ENCODE measurements around the gene NEIL1. TPM values are rescaled to one million over a fixed set of nuclear protein-coding genes. Genes with fewer than 3 reads are reported as not detected.
"Not testable (repeated sequence)": the region's sequence is repeated elsewhere in the genome, so short reads cannot be mapped to it uniquely, and the experiment has no call there.

The NEIL1 gene
- total and polyA plus RNA-seq, 3 experiments from 2014 or later: 2.0 to 2.9 (median 2.3) TPM

- Histone ChIP-seq H3K4me3 (ENCODE audit: low read length) (no peak overlapping the region), H3K27ac (ENCODE audit: low read depth, low read length) (no peak overlapping the region), H3K27me3 (ENCODE audit: insufficient read depth, low read length, poor library complexity, severe bottlenecking) (no peaks in the 10 kb centered on the region), H3K4me1 (ENCODE audit: insufficient read depth, low read length) (peaks cover 16% of the 10 kb centered on the region), H3K9me3 (ENCODE audit: low read length) (no peaks in the 10 kb centered on the region), H3K36me3 (ENCODE audit: insufficient read depth, low read length) (peaks cover 50% of the 10 kb centered on the region)
- Mint-ChIP-seq H3K36me3 (peaks cover 0 to 74% (median 12%) of the 10 kb centered on the region in 3 donors), H3K9me3 (no peaks in the 10 kb centered on the region), H3K4me3 (peak overlapping the region in 1 of 7 donors; percentile 51), H3K27me3 (no peaks in the 10 kb centered on the region), H3K27ac (peak overlapping the region in 4 of 8 donors; percentile 14 to 83 (median 47)), H3K4me1 (peaks cover 19 to 32% (median 20%) of the 10 kb centered on the region in 3 donors)
- DNase-seq: no peak
- POLR2A ChIA-PET: no interaction called here
- CTCF ChIA-PET: no interaction called here
These were observed 25.3 kb downstream of the NEIL1 start for GRCh38 chr15:75371901-75372688.

GRCh38 chr15:75380773-75381172 lies 33.9 kb downstream of the NEIL1 start:
- H3K4me1 Mint-ChIP-seq: peaks cover 0 to 3% (median 3%) of the 10 kb centered on the region in 3 donors
- peak overlapping the region in 4 of 8 donors; percentile 3 to 76 (median 28) for H3K27ac Mint-ChIP-seq
- H3K9me3 Mint-ChIP-seq: no peaks in the 10 kb centered on the region
- no peaks in the 10 kb centered on the region for H3K27me3 Mint-ChIP-seq
- ChIA-PET POLR2A (no interaction called here), CTCF (interaction anchor here (1.0 to 2.1 kb wide), 3 partner anchors 13 to 267 kb away, joined by 3 to 8 read pairs (median 3); partner anchors contain the start of genes MAN2C1 and SNX33)
- no peaks in the 10 kb centered on the region for H3K27me3 ChIP-seq (ENCODE audit: insufficient read depth, low read length, poor library complexity, severe bottlenecking)
- DNase-seq: no peak
- H3K4me1 ChIP-seq (ENCODE audit: insufficient read depth, low read length): no peaks in the 10 kb centered on the region
- H3K4me3 ChIP-seq (ENCODE audit: low read length): no peak overlapping the region
- H3K4me3 Mint-ChIP-seq: no peak overlapping the region
- peaks cover 33% of the 10 kb centered on the region for H3K36me3 ChIP-seq (ENCODE audit: insufficient read depth, low read length)
- no peak overlapping the region for H3K27ac ChIP-seq (ENCODE audit: low read depth, low read length)
- no peaks in the 10 kb centered on the region for H3K9me3 ChIP-seq (ENCODE audit: low read length)
- peaks cover 0 to 92% (median 22%) of the 10 kb centered on the region in 3 donors for H3K36me3 Mint-ChIP-seq

- H3K9me3 Mint-ChIP-seq; H3K9me3 ChIP-seq (ENCODE audit: low read length); H3K27me3 ChIP-seq (ENCODE audit: insufficient read depth, low read length, poor library complexity, severe bottlenecking); H3K4me3 Mint-ChIP-seq; H3K27ac ChIP-seq (ENCODE audit: low read depth, low read length); H3K4me1 Mint-ChIP-seq; CTCF ChIA-PET; H3K27me3 Mint-ChIP-seq; DNase-seq; POLR2A ChIA-PET; H3K4me1 ChIP-seq (ENCODE audit: insufficient read depth, low read length); H3K4me3 ChIP-seq (ENCODE audit: low read length): not testable (repeated sequence)
- peak overlapping the region in 1 of 8 donors; percentile 10 for H3K27ac Mint-ChIP-seq
- peaks cover 0 to 95% (median 27%) of the 10 kb centered on the region in 3 donors for H3K36me3 Mint-ChIP-seq
- peaks cover 41% of the 10 kb centered on the region for H3K36me3 ChIP-seq (ENCODE audit: insufficient read depth, low read length)
These were observed 37.1 kb downstream of the NEIL1 start for GRCh38 chr15:75383986-75384385.

- Mint-ChIP-seq H3K4me3 (no peak overlapping the region), H3K27me3 (no peaks in the 10 kb centered on the region), H3K36me3 (peaks cover 10 to 97% (median 22%) of the 10 kb centered on the region in 3 donors), H3K4me1 (peaks cover 5 to 12% (median 11%) of the 10 kb centered on the region in 3 donors), H3K9me3 (no peaks in the 10 kb centered on the region), H3K27ac (peak overlapping the region in 1 of 8 donors; percentile 43)
- no peaks in the 10 kb centered on the region for H3K9me3 ChIP-seq (ENCODE audit: low read length)
- H3K27ac ChIP-seq (ENCODE audit: low read depth, low read length): no peak overlapping the region
- H3K4me1 ChIP-seq (ENCODE audit: insufficient read depth, low read length): no peaks in the 10 kb centered on the region
- H3K36me3 ChIP-seq (ENCODE audit: insufficient read depth, low read length): peaks cover 72% of the 10 kb centered on the region
- DNase-seq: no peak
- no peaks in the 10 kb centered on the region for H3K27me3 ChIP-seq (ENCODE audit: insufficient read depth, low read length, poor library complexity, severe bottlenecking)
- POLR2A ChIA-PET: no interaction called here
- CTCF ChIA-PET: interaction anchor here (1.9 kb wide), 1 partner anchor 22 kb away, joined by 6 read pairs; the partner anchor contains the start of gene MAN2C1
- no peak overlapping the region for H3K4me3 ChIP-seq (ENCODE audit: low read length)
These were observed 43.0 kb downstream of the NEIL1 start for GRCh38 chr15:75389791-75390382.

- no peaks in the 10 kb centered on the region for H3K4me1 ChIP-seq (ENCODE audit: insufficient read depth, low read length)
- no peaks in the 10 kb centered on the region for H3K27me3 ChIP-seq (ENCODE audit: insufficient read depth, low read length, poor library complexity, severe bottlenecking)
- H3K36me3 ChIP-seq (ENCODE audit: insufficient read depth, low read length): peaks cover 72% of the 10 kb centered on the region
- no peak for DNase-seq
- H3K27me3 Mint-ChIP-seq: no peaks in the 10 kb centered on the region
- no peak overlapping the region for H3K27ac ChIP-seq (ENCODE audit: low read depth, low read length)
- no peaks in the 10 kb centered on the region for H3K9me3 Mint-ChIP-seq
- CTCF ChIA-PET: interaction anchor here (1.3 kb wide), 1 partner anchor 29 kb away, joined by 3 read pairs; no protein-coding TSS in a partner anchor
- H3K4me3 Mint-ChIP-seq: no peak overlapping the region
- H3K9me3 ChIP-seq (ENCODE audit: low read length): no peaks in the 10 kb centered on the region
- no peak overlapping the region for H3K4me3 ChIP-seq (ENCODE audit: low read length)
- peaks cover 13 to 91% (median 24%) of the 10 kb centered on the region in 3 donors for H3K36me3 Mint-ChIP-seq
- H3K27ac Mint-ChIP-seq: peak overlapping the region in 2 of 8 donors; percentile 57 to 76
- H3K4me1 Mint-ChIP-seq: peaks cover 8 to 21% (median 17%) of the 10 kb centered on the region in 3 donors
- POLR2A ChIA-PET: interaction anchor here (1.4 kb wide), 1 partner anchor 54 kb away, joined by 3 read pairs; the partner anchor contains the start of gene SIN3A
These were observed 50.7 kb downstream of the NEIL1 start for GRCh38 chr15:75397494-75397893.

- peaks cover 47% of the 10 kb centered on the region for H3K36me3 ChIP-seq (ENCODE audit: insufficient read depth, low read length)
- peaks cover 6 to 15% (median 8%) of the 10 kb centered on the region in 3 donors for H3K4me1 Mint-ChIP-seq
- H3K4me3 ChIP-seq (ENCODE audit: low read length): no peak overlapping the region
- peak overlapping the region in 2 of 8 donors; percentile 40 to 52 for H3K27ac Mint-ChIP-seq
- no peaks in the 10 kb centered on the region for H3K27me3 Mint-ChIP-seq
- H3K27ac ChIP-seq (ENCODE audit: low read depth, low read length): no peak overlapping the region
- H3K4me3 Mint-ChIP-seq: no peak overlapping the region
- DNase-seq: no peak
- H3K9me3 ChIP-seq (ENCODE audit: low read length): no peaks in the 10 kb centered on the region
- H3K36me3 Mint-ChIP-seq: peaks cover 9 to 85% (median 22%) of the 10 kb centered on the region in 3 donors
- ChIA-PET POLR2A (no interaction called here), CTCF (no interaction called here)
- no peaks in the 10 kb centered on the region for H3K9me3 Mint-ChIP-seq
- no peaks in the 10 kb centered on the region for H3K4me1 ChIP-seq (ENCODE audit: insufficient read depth, low read length)
- no peaks in the 10 kb centered on the region for H3K27me3 ChIP-seq (ENCODE audit: insufficient read depth, low read length, poor library complexity, severe bottlenecking)
These were observed 57.1 kb downstream of the NEIL1 start for GRCh38 chr15:75403892-75404291.

Other genes with a start within 250 kb of the NEIL1 start
- 10 to 100 TPM; 29.8 to 32.0 TPM for gene C15orf39, start 145.2 kb upstream of the NEIL1 start, total RNA-seq
- gene C15orf39, start 145.2 kb upstream of the NEIL1 start, polyA plus RNA-seq: 6.1 TPM
- not detected for gene GOLGA6C, start 88.7 kb upstream of the NEIL1 start, total RNA-seq
- not detected for gene GOLGA6C, start 88.7 kb upstream of the NEIL1 start, polyA plus RNA-seq
- not detected for gene GOLGA6D, start 64.2 kb upstream of the NEIL1 start, total RNA-seq
- gene GOLGA6D, start 64.2 kb upstream of the NEIL1 start, polyA plus RNA-seq: not detected
- gene COMMD4, start 11.0 kb upstream of the NEIL1 start, total RNA-seq: 100 to 1,000 TPM; 102 to 110 TPM
- 47.8 TPM for gene COMMD4, start 11.0 kb upstream of the NEIL1 start, polyA plus RNA-seq
- 100 to 1,000 TPM; 127 to 133 TPM for gene MAN2C1, start 21.6 kb downstream of the NEIL1 start, total RNA-seq
- 32.0 TPM for gene MAN2C1, start 21.6 kb downstream of the NEIL1 start, polyA plus RNA-seq
- 10 to 100 TPM; 82.8 to 89.0 TPM for gene SIN3A, start 104.7 kb downstream of the NEIL1 start, total RNA-seq
- gene SIN3A, start 104.7 kb downstream of the NEIL1 start, polyA plus RNA-seq: 16.0 TPM
- 10 to 100 TPM; 22.0 to 22.3 TPM for gene PTPN9, start 232.3 kb downstream of the NEIL1 start, total RNA-seq
- gene PTPN9, start 232.3 kb downstream of the NEIL1 start, polyA plus RNA-seq: 34.1 TPM

All from CD8-positive, alpha-beta memory T cell (primary cell).